PC-9 (cell line): ENCODE results near the gene MAP3K20.

Source experiments
- CTCF ChIP-seq: fragments of 200-600 bp; sonication (generic); conservative IDR thresholded peaks from 2 replicates; pipeline ENCODE4 v1.6.1; 2017; ENCODE audit warnings: mixed run types, antibody characterized with exemption, mild to moderate bottlenecking, moderate library complexity
- EZH2 ChIP-seq: fragments of 200-600 bp; sonication (generic); IDR thresholded peaks from 2 replicates; pipeline ENCODE4 v1.8.0; 2017; ENCODE audit warnings: antibody characterized with exemption, low read depth

- TF ChIP-seq CTCF (no peak), EZH2 (no peak)
Measured at GRCh38 chr2:173164396-173164795, 88.8 kb downstream of the MAP3K20 start.
